ENCODE measurements around the gene ZNF496. TPM values are rescaled to one million over a fixed set of nuclear protein-coding genes. Genes with fewer than 3 reads are reported as not detected.
"Not testable (repeated sequence)": the region's sequence is repeated elsewhere in the genome, so short reads cannot be mapped to it uniquely, and the experiment has no call there.

ZNF496 gene
- total RNA-seq, 6 experiments from 2014 or later = 3.7 to 5.8 (median 5.3) TPM

DNA sequence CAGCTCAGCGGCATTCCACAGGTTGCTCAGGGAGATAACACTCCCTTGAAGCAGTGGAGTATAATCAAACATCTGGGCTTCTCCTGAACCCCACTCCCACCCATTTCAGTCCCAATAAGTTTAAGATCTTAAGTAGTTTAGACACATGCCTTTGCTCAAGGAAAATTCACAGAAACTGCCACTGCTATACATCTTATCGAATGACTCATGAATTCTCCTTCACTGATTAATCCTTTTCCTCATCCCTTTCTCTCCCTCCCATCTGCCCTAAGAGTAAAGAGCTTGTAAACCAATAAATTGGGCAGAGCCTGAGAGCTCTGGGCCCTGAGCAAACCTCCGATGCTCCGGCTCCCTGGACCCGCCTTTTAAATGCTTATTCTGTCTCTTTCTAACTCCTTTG, 65.6 kb downstream of the ZNF496 start:
- no peak overlapping the region for H3K4me3 ChIP-seq
- no peaks in the 10 kb centered on the region for H3K9me3 ChIP-seq
- TF ChIP-seq CTCF (IDR thresholded peaks at IDR 0.05) = no peak
- no peak for TF ChIP-seq POLR2A (IDR thresholded peaks at IDR 0.05)
- no peaks in the 10 kb centered on the region for H3K36me3 ChIP-seq
- no peak overlapping the region for H3K27ac ChIP-seq
- intact Hi-C loops (cut with DNase I) = no loop called here
- no peaks in the 10 kb centered on the region for H3K27me3 ChIP-seq
- H3K4me1 ChIP-seq = peaks cover 0 to 7% (median 0%) of the 10 kb centered on the region in 4 donors
- WGBS (ENCODE audit: insufficient coverage, low coverage, low lambda C conversion rate, missing lambda C conversion rate) = 78% methylated on average over 5 of the region's 5 CpGs
- ATAC-seq = no peak
- DNase-seq = no peak

GRCh38 chr1:247255772-247256171, 75.9 kb downstream of the ZNF496 start, which contains the start of gene VN1R5:
Gene VN1R5 (plus strand): TSS chr1:247256072.
- H3K27ac ChIP-seq; intact Hi-C loops (cut with DNase I); H3K4me1 ChIP-seq; H3K4me3 ChIP-seq; DNase-seq; H3K9me3 ChIP-seq; H3K36me3 ChIP-seq; ATAC-seq; H3K27me3 ChIP-seq: not testable (repeated sequence)
- WGBS (ENCODE audit: insufficient coverage, low coverage, low lambda C conversion rate, missing lambda C conversion rate) = 69% methylated on average over 1 of the region's 1 CpG

GRCh38 chr1:247247568-247247967, 84.1 kb downstream of the ZNF496 start:
- H3K36me3 ChIP-seq = no peaks in the 10 kb centered on the region
- no peaks in the 10 kb centered on the region for H3K4me1 ChIP-seq
- intact Hi-C loops (cut with DNase I) = no loop called here
- WGBS (ENCODE audit: insufficient coverage, low coverage, low lambda C conversion rate, missing lambda C conversion rate) = 78% methylated on average over 1 of the region's 1 CpG
- no peak for DNase-seq
- TF ChIP-seq POLR2A (IDR thresholded peaks at IDR 0.05) (no peak), CTCF (IDR thresholded peaks at IDR 0.05) (no peak)
- ATAC-seq = no peak
- no peak overlapping the region for H3K27ac ChIP-seq
- no peak overlapping the region for H3K4me3 ChIP-seq
- H3K27me3 ChIP-seq = no peaks in the 10 kb centered on the region
- H3K9me3 ChIP-seq = peaks cover 0 to 3% (median 0%) of the 10 kb centered on the region in 4 donors

Small RNA genes lying within 50 kb of the gene (small RNA-seq; reads per million reads assigned to genes)
- gene RF00019 = 0 reads per million in 2 experiments

Other genes starting within 250 kb of the ZNF496 start
- gene ZNF669, start 227.5 kb downstream of the ZNF496 start, total RNA-seq = 1 to 10 TPM in 5 of 6 experiments, under 1 TPM in 1; 0.90 to 2.6 (median 1.5) TPM
- 10 to 100 TPM in 1 of 6 experiments, 1 to 10 TPM in 5; 5.4 to 13.8 (median 6.6) TPM for gene ZNF124, start 159.8 kb downstream of the ZNF496 start, total RNA-seq
- gene VN1R5, start 75.8 kb downstream of the ZNF496 start, total RNA-seq = not detected
- 1 to 10 TPM in 2 of 6 experiments, under 1 TPM in 4; 0.11 to 2.0 (median 0.62) TPM for gene NLRP3, start 84.3 kb upstream of the ZNF496 start, total RNA-seq
- not detected for gene OR2B11, start 126.2 kb upstream of the ZNF496 start, total RNA-seq
- gene OR2C3, start 204.6 kb upstream of the ZNF496 start, total RNA-seq = not detected
- under 1 TPM in 1 of 6 experiments, not detected in 5; 0.24 TPM for gene GCSAML, start 217.3 kb upstream of the ZNF496 start, total RNA-seq